Left lung (tissue), 10 donors: ENCODE measurements around the gene FAR2. TPM values are rescaled to one million over a fixed set of nuclear protein-coding genes. Genes with fewer than 3 reads are reported as not detected.

Experiments used
- ATAC-seq: fragments of 200-7000 bp; cut with Tn5 transposase; one replicate; pipeline ENCODE4 v1.9.1; 2020; ENCODE audit warnings: moderate library complexity
- DNase-seq, 4 donors: peaks; one replicate each; pipeline ENCODE4 v3.0.0-alpha.2; 2013 to 2020
- H3K27ac ChIP-seq, 2 donors: fragments of 200-600 bp; sonication (generic) in 1 of 2; one replicate each; pipeline versions ENCODE4 v1.5.0 to v1.8.0; 2020 to 2021
- H3K27me3 ChIP-seq, 2 donors: fragments of 200-600 bp; sonication (generic) in 1 of 2; one replicate each; pipeline versions ENCODE4 v1.5.0 to v1.8.0; 2020 to 2021
- H3K36me3 ChIP-seq, 2 donors: fragments of 200-600 bp; sonication (generic) in 1 of 2; one replicate each; pipeline versions ENCODE4 v1.5.0 to v1.8.0; 2020 to 2021
- H3K4me1 ChIP-seq, 2 donors: fragments of 200-600 bp; one replicate each; pipeline ENCODE4 v1.8.0; 2021
- H3K4me3 ChIP-seq, 2 donors: fragments of 200-600 bp; sonication (generic) in 1 of 2; one replicate each; pipeline versions ENCODE4 v1.5.0 to v1.8.0; 2020 to 2021; ENCODE audit warnings: mild to moderate bottlenecking in 1 of 2
- H3K9me3 ChIP-seq, 2 donors: fragments of 200-600 bp; sonication (generic) in 1 of 2; one replicate each; pipeline versions ENCODE4 v1.5.0 to v1.8.0; 2020 to 2021
- CTCF ChIP-seq, 2 donors: fragments of 200-600 bp; sonication (generic) in 1 of 2; IDR thresholded peaks; one replicate each; pipeline versions ENCODE4 v1.5.0 to v1.8.0; 2021; ENCODE audit warnings: antibody characterized with exemption in 2 of 2
- intact Hi-C, 2 donors: fragments of 100-400 bp; cut with DNase I; formaldehyde crosslinking; loops; one replicate each; pipeline versions ENCODE4 v1.11.2 to v1.14.2; 2022
- polyA plus RNA-seq, 6 donors: library from polyadenylated mRNA; unstranded; fragments of 120-200 nt; gene quantifications; one replicate each; pipeline ENCODE4 v1.2.1, GENCODE V29; 2013; ENCODE audit not compliant: insufficient read length in 6 of 6
- total RNA-seq, 2 donors: library from RNA; stranded (reverse); fragmentation: NEBNext Ultra II Directional; extraction: Animal tissue kit (Norgen Biotek cat#: 25700); gene quantifications; one replicate each; pipeline ENCODE4 v1.2.1, GENCODE V29; 2021
- donor health status: DM: no; HTN: yes; CAD: no.
- donor health status: DM: no; HTN: no; CAD: no.

The FAR2 gene
- total and polyA plus RNA-seq, 8 donors, result 6.6 to 17.4 (median 9.0) TPM

- no peak for DNase-seq
- Histone ChIP-seq H3K36me3 (no peaks in the 10 kb centered on the region), H3K4me3 (no peak overlapping the region), H3K27me3 (no peaks in the 10 kb centered on the region), H3K9me3 (no peaks in the 10 kb centered on the region), H3K27ac (no peak overlapping the region), H3K4me1 (no peaks in the 10 kb centered on the region)
- intact Hi-C loops, result no loop called here
- TF ChIP-seq CTCF (IDR thresholded peaks at IDR 0.05), result no peak
- no peak for ATAC-seq
Measured at GRCh38 chr12:29281371-29282005, 132.4 kb downstream of the FAR2 start.

GRCh38 chr12:29282031-29282816, 133.1 kb downstream of the FAR2 start:
- H3K36me3 ChIP-seq, result no peaks in the 10 kb centered on the region
- DNase-seq, result no peak
- ATAC-seq, result no peak
- no peak for TF ChIP-seq CTCF (IDR thresholded peaks at IDR 0.05)
- no peaks in the 10 kb centered on the region for H3K9me3 ChIP-seq
- H3K27me3 ChIP-seq, result no peaks in the 10 kb centered on the region
- intact Hi-C loops, result no loop called here
- H3K4me1 ChIP-seq, result no peaks in the 10 kb centered on the region
- no peak overlapping the region for H3K4me3 ChIP-seq
- no peak overlapping the region for H3K27ac ChIP-seq

- no peaks in the 10 kb centered on the region for H3K9me3 ChIP-seq
- no peak overlapping the region for H3K4me3 ChIP-seq
- no peak for TF ChIP-seq CTCF (IDR thresholded peaks at IDR 0.05)
- intact Hi-C loops, result no loop called here
- no peaks in the 10 kb centered on the region for H3K27me3 ChIP-seq
- ATAC-seq (no peak), DNase-seq (no peak)
- H3K27ac ChIP-seq, result no peak overlapping the region
- no peaks in the 10 kb centered on the region for H3K36me3 ChIP-seq
- no peaks in the 10 kb centered on the region for H3K4me1 ChIP-seq
Measured at GRCh38 chr12:29283969-29284700, 135.1 kb downstream of the FAR2 start.

- no peak for TF ChIP-seq CTCF (IDR thresholded peaks at IDR 0.05)
- no peaks in the 10 kb centered on the region for H3K4me1 ChIP-seq
- no peaks in the 10 kb centered on the region for H3K9me3 ChIP-seq
Measured at GRCh38 chr12:29286081-29286790, 137.2 kb downstream of the FAR2 start.

More at GRCh38 chr12:29286081-29286790, 137.2 kb downstream of the FAR2 start:
- Histone ChIP-seq H3K36me3 (no peaks in the 10 kb centered on the region), H3K27me3 (no peaks in the 10 kb centered on the region), H3K4me3 (no peak overlapping the region), H3K27ac (no peak overlapping the region)
- DNase-seq (no peak), ATAC-seq (no peak)
- intact Hi-C loops, result no loop called here
